Esophagus squamous epithelium (tissue), 4 donors: ENCODE results near the gene PROX2.

Experiments
- CTCF ChIP-seq, 6 experiments: fragments of 450-650 bp in 4 of 6; fragments of 200-600 bp in 2 of 6; sonication (generic) in 2 of 6; IDR thresholded peaks; one replicate each; pipeline ENCODE4 v1.5.1; 2016 to 2019; ENCODE audit warnings: antibody characterized with exemption in 6 of 6, mild to moderate bottlenecking in 4 of 6, moderate library complexity in 4 of 6
- POLR2A ChIP-seq, 4 donors: fragments of 450-650 bp; IDR thresholded peaks; one replicate each; pipeline ENCODE4 v1.6.1; 2017; ENCODE audit warnings: antibody characterized with exemption in 4 of 4, mild to moderate bottlenecking in 4 of 4, moderate library complexity in 3 of 4

- no peak for TF ChIP-seq CTCF (IDR thresholded peaks at IDR 0.05)
- TF ChIP-seq POLR2A (IDR thresholded peaks at IDR 0.05), result no peak
Measured at GRCh38 chr14:74832849-74833248, 43.1 kb downstream of the PROX2 start.
